IPS-20b (cell line): ENCODE data around the gene RAB23.
A peak's percentile ranks its signal among the peaks of the same experiment; 100 is the strongest.

Source experiments
- H3K27ac ChIP-seq: one replicate; pipeline ENCODE4 v1.5.1; 2013; ENCODE audit warnings: low read length
- H3K27me3 ChIP-seq: 2 replicates; pipeline ENCODE4 v1.6.1; 2013; ENCODE audit warnings: mild to moderate bottlenecking, low read length, inconsistent platforms; ENCODE audit not compliant: insufficient read depth
- H3K36me3 ChIP-seq: 2 replicates; pipeline ENCODE4 v1.6.1; 2013; ENCODE audit warnings: low read depth, mild to moderate bottlenecking, inconsistent platforms, low read length, moderate library complexity; ENCODE audit not compliant: insufficient read depth
- H3K4me1 ChIP-seq: 2 replicates; pipeline ENCODE4 v1.6.1; 2013; ENCODE audit warnings: mild to moderate bottlenecking, control low read depth, inconsistent platforms, low read length, moderate library complexity; ENCODE audit not compliant: insufficient read depth
- H3K4me3 ChIP-seq: 2 replicates; pipeline ENCODE4 v1.5.1; 2013; ENCODE audit warnings: mild to moderate bottlenecking, low read length, inconsistent platforms
- H3K9ac ChIP-seq: 2 replicates; pipeline ENCODE4 v1.6.1; 2013; ENCODE audit warnings: low read depth, mild to moderate bottlenecking, inconsistent platforms, low read length, moderate library complexity
- H3K9me3 ChIP-seq: 2 replicates; pipeline ENCODE4 v1.6.1; 2013; ENCODE audit warnings: mild to moderate bottlenecking, low read depth, low read length, inconsistent platforms; ENCODE audit not compliant: insufficient read depth

RAB23 gene

GRCh38 chr6:57205550-57206328, 16.4 kb downstream of the RAB23 start:
- no peak overlapping the region for H3K4me3 ChIP-seq
- no peaks in the 10 kb centered on the region; the same call in 1 of the 2 replicates for H3K4me1 ChIP-seq
- no peaks in the 10 kb centered on the region for H3K27me3 ChIP-seq
- H3K9me3 ChIP-seq = no peaks in the 10 kb centered on the region
- 0 out of 2 replicates have a peak, but pooled peaks cover 5% of the 10 kb centered on the region for H3K36me3 ChIP-seq
- no peak overlapping the region for H3K9ac ChIP-seq
- no peak overlapping the region for H3K27ac ChIP-seq

- Histone ChIP-seq H3K27me3 (no peaks in the 10 kb centered on the region), H3K9ac (no peak overlapping the region), H3K4me1 (peaks cover 4% of the 10 kb centered on the region), H3K4me3 (no peak overlapping the region), H3K36me3 (peaks cover 7% of the 10 kb centered on the region; the same call in 1 of the 2 replicates), H3K27ac (no peak overlapping the region), H3K9me3 (no peaks in the 10 kb centered on the region)
Measured at GRCh38 chr6:57201718-57202117, 20.4 kb downstream of the RAB23 start.

DNA sequence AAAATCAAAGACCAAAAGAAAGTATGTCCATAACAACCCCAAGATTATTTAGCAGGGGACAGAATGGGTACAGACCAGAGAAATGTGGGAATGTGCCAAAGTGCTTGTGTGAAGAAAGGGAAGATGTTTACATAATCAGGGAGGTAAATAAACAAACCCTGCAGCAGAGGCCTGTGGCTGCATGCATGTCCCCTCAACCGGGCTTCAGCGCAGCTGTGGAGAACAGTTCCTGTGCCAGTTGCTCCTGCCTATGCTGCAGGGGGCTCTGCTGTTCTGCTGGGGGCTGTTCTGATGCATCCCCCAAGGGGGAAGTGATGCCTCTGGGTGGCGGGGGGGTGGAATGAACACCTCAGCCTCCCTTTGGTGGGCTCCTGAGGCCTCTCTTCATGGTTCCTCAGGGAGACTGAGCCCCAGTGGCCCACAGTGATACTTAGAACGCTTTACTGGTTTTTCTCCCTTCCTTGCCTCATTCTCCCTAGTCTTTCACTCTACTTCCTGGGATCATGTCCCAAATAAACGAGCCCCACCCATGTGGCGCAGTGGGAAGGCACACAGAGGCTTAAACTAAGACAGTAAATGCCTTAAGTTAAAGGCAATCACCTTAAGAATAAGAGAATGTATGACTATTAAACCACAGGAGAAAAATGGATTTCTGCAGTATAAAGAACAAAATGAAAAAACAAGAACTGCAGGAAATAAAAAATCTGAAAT, 23.0 kb downstream of the RAB23 start:
- H3K27me3 ChIP-seq = no peaks in the 10 kb centered on the region
- no peak overlapping the region for H3K4me3 ChIP-seq
- no peak overlapping the region for H3K9ac ChIP-seq
- no peaks in the 10 kb centered on the region for H3K9me3 ChIP-seq
- peaks cover 6% of the 10 kb centered on the region; the same call in 1 of the 2 replicates for H3K36me3 ChIP-seq
- H3K27ac ChIP-seq = peak overlapping the region; percentile 55
- H3K4me1 ChIP-seq = peaks cover 4% of the 10 kb centered on the region; the same call in 1 of the 2 replicates

DNA sequence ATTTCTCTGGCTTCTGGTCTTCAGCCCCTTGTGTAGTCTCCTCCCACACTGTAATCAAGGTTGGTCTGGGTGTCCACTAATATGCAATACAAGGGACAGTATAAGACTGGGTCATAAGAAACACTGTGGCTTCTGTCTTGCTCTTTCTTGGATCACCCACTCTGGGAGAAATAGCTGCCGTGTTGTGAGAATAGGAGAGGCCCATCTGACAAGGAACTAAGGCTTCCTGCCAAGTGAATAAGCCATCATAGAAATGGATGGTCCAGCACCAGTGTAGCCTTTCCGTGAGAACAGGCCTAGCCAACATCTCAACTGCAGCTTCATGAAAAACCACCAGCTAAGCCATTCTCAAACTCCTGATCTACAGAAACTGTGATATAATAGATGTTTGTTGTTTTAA, 26.6 kb downstream of the RAB23 start:
- Histone ChIP-seq H3K36me3 (peaks cover 38% of the 10 kb centered on the region), H3K27ac (no peak overlapping the region)

DNA sequence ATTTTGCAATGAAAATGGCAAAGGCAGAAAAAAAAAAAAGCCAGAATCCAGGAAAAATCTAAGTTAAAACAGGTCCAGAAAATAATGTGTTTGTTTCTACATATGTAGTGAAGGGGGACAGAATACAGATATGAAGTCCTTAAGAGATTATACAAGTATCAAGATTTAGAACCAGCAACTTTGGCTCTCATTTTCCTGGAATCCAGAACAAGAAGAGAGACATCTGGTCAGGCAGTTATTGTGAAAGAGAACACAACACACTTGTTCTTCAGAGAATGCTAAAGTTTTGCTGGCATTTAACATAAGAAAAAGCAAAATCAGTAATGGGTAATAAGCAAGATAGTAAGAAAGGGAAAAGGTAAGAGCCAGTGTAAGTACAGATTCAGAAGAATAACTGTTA, 28.9 kb downstream of the RAB23 start:
- Histone ChIP-seq H3K9me3 (no peaks in the 10 kb centered on the region), H3K27ac (no peak overlapping the region), H3K36me3 (peaks cover 58% of the 10 kb centered on the region), H3K4me1 (no peaks in the 10 kb centered on the region), H3K4me3 (no peak overlapping the region), H3K9ac (no peak overlapping the region), H3K27me3 (no peaks in the 10 kb centered on the region)

More for the DNA sequence above, 26.6 kb downstream of the RAB23 start:
- H3K4me3 ChIP-seq = no peak overlapping the region
- H3K27me3 ChIP-seq = no peaks in the 10 kb centered on the region
- H3K4me1 ChIP-seq = peaks cover 4% of the 10 kb centered on the region; the same call in 1 of the 2 replicates
- no peak overlapping the region for H3K9ac ChIP-seq
- H3K9me3 ChIP-seq = no peaks in the 10 kb centered on the region

GRCh38 chr6:57190140-57190539, 32.0 kb downstream of the RAB23 start:
- Histone ChIP-seq H3K9ac (no peak overlapping the region), H3K27ac (no peak overlapping the region), H3K9me3 (no peaks in the 10 kb centered on the region), H3K4me1 (no peaks in the 10 kb centered on the region), H3K36me3 (peaks cover 70% of the 10 kb centered on the region), H3K27me3 (no peaks in the 10 kb centered on the region), H3K4me3 (no peak overlapping the region)

- H3K27ac ChIP-seq = no peak overlapping the region
- H3K4me3 ChIP-seq = no peak overlapping the region
- no peaks in the 10 kb centered on the region for H3K27me3 ChIP-seq
- H3K9me3 ChIP-seq = no peaks in the 10 kb centered on the region
- H3K9ac ChIP-seq = no peak overlapping the region
- peaks cover 55% of the 10 kb centered on the region for H3K36me3 ChIP-seq
- no peaks in the 10 kb centered on the region for H3K4me1 ChIP-seq
Measured at GRCh38 chr6:57183336-57183735, 38.8 kb downstream of the RAB23 start.

DNA sequence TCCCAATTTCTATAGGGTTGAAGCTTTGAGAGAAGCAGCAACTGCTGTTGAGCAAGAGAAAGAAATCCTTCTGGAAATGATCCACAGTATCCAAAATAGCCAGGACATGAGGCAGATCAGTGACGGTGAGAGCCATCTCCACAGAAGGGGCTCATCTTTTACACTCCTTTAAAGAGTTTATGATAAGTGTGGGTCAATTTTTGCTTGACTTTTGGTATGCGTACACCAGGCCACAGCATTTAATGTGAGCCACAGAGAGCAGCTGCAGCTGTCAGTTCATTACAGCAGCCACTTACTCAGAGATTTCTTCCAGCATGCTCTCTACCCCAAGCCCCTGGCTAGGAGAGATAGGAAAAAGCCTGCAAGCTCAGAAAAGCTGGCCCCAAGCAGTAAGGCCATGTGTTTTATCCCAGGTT, 40.1 kb downstream of the RAB23 start:
- Histone ChIP-seq H3K9me3 (no peaks in the 10 kb centered on the region), H3K36me3 (peaks cover 44% of the 10 kb centered on the region), H3K4me3 (no peak overlapping the region), H3K9ac (no peak overlapping the region), H3K4me1 (no peaks in the 10 kb centered on the region), H3K27me3 (no peaks in the 10 kb centered on the region), H3K27ac (no peak overlapping the region)

- H3K36me3 ChIP-seq = peaks cover 40% of the 10 kb centered on the region
- no peaks in the 10 kb centered on the region for H3K4me1 ChIP-seq
- no peak overlapping the region for H3K9ac ChIP-seq
- H3K4me3 ChIP-seq = no peak overlapping the region
- no peaks in the 10 kb centered on the region for H3K27me3 ChIP-seq
- no peaks in the 10 kb centered on the region for H3K9me3 ChIP-seq
- H3K27ac ChIP-seq = no peak overlapping the region
Measured at GRCh38 chr6:57180596-57180995, 41.5 kb downstream of the RAB23 start.

GRCh38 chr6:57177545-57178265, 44.4 kb downstream of the RAB23 start:
- no peaks in the 10 kb centered on the region for H3K9me3 ChIP-seq
- H3K9ac ChIP-seq = no peak overlapping the region
- H3K27me3 ChIP-seq = peaks cover 14% of the 10 kb centered on the region
- H3K4me1 ChIP-seq = peaks cover 12% of the 10 kb centered on the region; the same call in 1 of the 2 replicates
- H3K27ac ChIP-seq = no peak overlapping the region
- H3K36me3 ChIP-seq = peaks cover 13% of the 10 kb centered on the region
- no peak overlapping the region for H3K4me3 ChIP-seq

- Histone ChIP-seq H3K4me1 (peaks cover 12% of the 10 kb centered on the region; the same call in 1 of the 2 replicates), H3K27ac (no peak overlapping the region), H3K36me3 (no peaks in the 10 kb centered on the region), H3K27me3 (peaks cover 14% of the 10 kb centered on the region), H3K9ac (peak overlapping the region; percentile 82; the same call in 1 of the 2 replicates), H3K9me3 (no peaks in the 10 kb centered on the region), H3K4me3 (peak overlapping the region; percentile 86)
Measured at GRCh38 chr6:57174511-57174907, 47.6 kb downstream of the RAB23 start.
